ENCODE measurements around the gene TACC2.

DNA sequence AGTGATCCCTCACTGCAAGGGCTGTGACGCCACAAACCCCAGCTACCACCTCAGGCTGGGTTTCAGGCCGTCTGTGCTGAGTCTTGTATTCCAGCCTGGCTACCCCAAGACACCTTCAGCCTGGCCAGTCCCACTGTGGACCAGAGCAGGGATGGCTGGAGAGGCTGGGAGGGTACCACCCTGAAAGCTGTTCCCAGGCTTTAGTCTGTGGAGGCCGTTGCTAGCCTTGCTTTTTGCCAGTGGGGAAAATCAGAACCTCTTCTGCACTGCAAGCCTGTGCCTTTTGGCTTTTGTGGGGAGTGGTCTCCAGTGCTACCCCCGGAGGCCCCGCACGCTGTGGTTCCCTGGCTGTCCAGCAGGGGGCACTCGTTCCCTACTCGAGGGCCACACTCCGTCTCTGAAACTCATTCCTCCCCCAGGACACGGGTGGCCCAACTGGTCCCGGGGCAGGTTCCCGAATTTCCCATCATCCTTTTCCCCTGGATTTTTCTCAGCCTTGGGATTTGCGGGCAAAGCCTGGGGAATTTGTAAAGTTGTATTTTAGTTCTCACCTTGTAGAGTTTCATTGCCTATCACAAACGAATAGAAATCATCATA, 153.8 kb downstream of the TACC2 start:
- no peak for TF ChIP-seq EZH2 (IDR thresholded peaks at IDR 0.05; ENCODE audit: insufficient read depth, low read length)
- TF ChIP-seq, protein P1, sequence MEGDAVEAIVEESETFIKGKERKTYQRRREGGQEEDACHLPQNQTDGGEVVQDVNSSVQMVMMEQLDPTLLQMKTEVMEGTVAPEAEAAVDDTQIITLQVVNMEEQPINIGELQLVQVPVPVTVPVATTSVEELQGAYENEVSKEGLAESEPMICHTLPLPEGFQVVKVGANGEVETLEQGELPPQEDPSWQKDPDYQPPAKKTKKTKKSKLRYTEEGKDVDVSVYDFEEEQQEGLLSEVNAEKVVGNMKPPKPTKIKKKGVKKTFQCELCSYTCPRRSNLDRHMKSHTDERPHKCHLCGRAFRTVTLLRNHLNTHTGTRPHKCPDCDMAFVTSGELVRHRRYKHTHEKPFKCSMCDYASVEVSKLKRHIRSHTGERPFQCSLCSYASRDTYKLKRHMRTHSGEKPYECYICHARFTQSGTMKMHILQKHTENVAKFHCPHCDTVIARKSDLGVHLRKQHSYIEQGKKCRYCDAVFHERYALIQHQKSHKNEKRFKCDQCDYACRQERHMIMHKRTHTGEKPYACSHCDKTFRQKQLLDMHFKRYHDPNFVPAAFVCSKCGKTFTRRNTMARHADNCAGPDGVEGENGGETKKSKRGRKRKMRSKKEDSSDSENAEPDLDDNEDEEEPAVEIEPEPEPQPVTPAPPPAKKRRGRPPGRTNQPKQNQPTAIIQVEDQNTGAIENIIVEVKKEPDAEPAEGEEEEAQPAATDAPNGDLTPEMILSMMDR (IDR thresholded peaks at IDR 0.05; ENCODE audit: insufficient read depth, low read depth, low read length), result peak; percentile 76

All from astrocyte (in vitro differentiated cells and primary cell).